Kidney (tissue), 14 donors: Measurements from ENCODE around the gene EDEM3. TPM values are rescaled to one million over a fixed set of nuclear protein-coding genes. Genes with fewer than 3 reads are reported as not detected.

Experiments
- DNase-seq, 5 donors: peaks; one replicate each; pipeline ENCODE4 v3.0.0-alpha.2; 2013 to 2020
- FAIRE-seq: peaks from 2 replicates; lab custom pipeline; 2012; peaks lifted over from hg19 to GRCh38; lab: Jason Lieb, UNC
- H3K27ac ChIP-seq, 2 donors: one replicate each; pipeline ENCODE4 v1.7.0; 2013; ENCODE audit warnings: low read depth in 2 of 2, low read length in 2 of 2, inconsistent platforms in 1 of 2
- H3K27me3 ChIP-seq: one replicate; pipeline ENCODE4 v1.7.1; 2013; ENCODE audit warnings: low read length, inconsistent platforms; ENCODE audit not compliant: control insufficient read depth, insufficient read depth
- H3K36me3 ChIP-seq, 3 donors: one replicate each; pipeline versions ENCODE4 v1.7.0 to v1.7.1; 2013; ENCODE audit warnings: low read length in 3 of 3, control low read depth in 1 of 3, inconsistent platforms in 1 of 3; ENCODE audit not compliant: insufficient read depth in 3 of 3, control insufficient read depth in 2 of 3
- H3K4me1 ChIP-seq, 3 donors: one replicate each; pipeline versions ENCODE4 v1.7.0 to v1.7.1; 2013; ENCODE audit warnings: low read length in 3 of 3, inconsistent platforms in 1 of 3, low read depth in 1 of 3; ENCODE audit not compliant: control insufficient read depth in 2 of 3, insufficient read depth in 2 of 3
- H3K4me3 ChIP-seq, 3 donors: one replicate each; pipeline versions ENCODE4 v1.7.0 to v1.8.1; 2013; ENCODE audit warnings: low read length in 3 of 3, control low read depth in 1 of 3, inconsistent platforms in 1 of 3
- H3K9ac ChIP-seq, 3 donors: one replicate each; pipeline versions ENCODE4 v1.7.0 to v1.7.1; 2013; ENCODE audit warnings: low read length in 3 of 3, control low read depth in 1 of 3, inconsistent platforms in 1 of 3
- H3K9me3 ChIP-seq, 3 donors: one replicate each; pipeline versions ENCODE4 v1.7.0 to v1.7.1; 2013; ENCODE audit warnings: low read length in 3 of 3, control low read depth in 1 of 3, inconsistent platforms in 1 of 3; ENCODE audit not compliant: control insufficient read depth in 2 of 3, insufficient read depth in 1 of 3
- intact Hi-C: fragments of 100-400 bp; cut with DNase I; formaldehyde crosslinking; loops from one replicate; pipeline ENCODE4 v1.11.1; 2022
- polyA plus RNA-seq: library from polyadenylated mRNA; stranded (reverse); fragments of 350-450 nt; fragmentation: Illumina TruSeq; extraction: RNeasy Lipid Tissue Mini Kit (QIAGEN cat#74804); gene quantifications from one replicate; pipeline ENCODE4 v1.2.3, GENCODE V29; 2014; ENCODE audit warnings: low read depth, low replicate concordance; ENCODE audit not compliant: insufficient read depth
- total RNA-seq: library from RNA; stranded (reverse); fragmentation: NEBNext Ultra II Directional; extraction: Animal tissue kit (Norgen Biotek cat#: 25700); gene quantifications from one replicate; pipeline ENCODE4 v1.2.1, GENCODE V29; 2021
- TF ChIP-seq, protein P1 (sequence below): IDR thresholded peaks from 3 replicates; pipeline ENCODE4 v1.5.1; 2012; ENCODE audit warnings: mild to moderate bottlenecking, moderate library complexity, borderline replicate concordance; ENCODE audit not compliant: insufficient read depth; ENCODE audit errors: extremely low read depth
- donor health status: control.
- donor health status: control.
- donor health status: control.
- donor health status: control.
- donor health status: control.
- donor health status: DM: yes; HTN: yes; CAD: no.
- donor health status: Normal renal cell carcinoma (clear cell type).

EDEM3 gene
- total and polyA plus RNA-seq, 2 donors from 2014 or later: 9.1 to 31.7 TPM

- no peaks in the 10 kb centered on the region for H3K27me3 ChIP-seq
- DNase-seq: no peak
- H3K9me3 ChIP-seq: no peaks in the 10 kb centered on the region
- H3K4me3 ChIP-seq: no peak overlapping the region
- no peak overlapping the region for H3K9ac ChIP-seq
- H3K4me1 ChIP-seq: peaks cover 0 to 12% (median 3%) of the 10 kb centered on the region in 3 donors
- H3K27ac ChIP-seq: no peak overlapping the region
- no peak for FAIRE-seq
- no peaks in the 10 kb centered on the region for H3K36me3 ChIP-seq
- TF ChIP-seq, protein P1, sequence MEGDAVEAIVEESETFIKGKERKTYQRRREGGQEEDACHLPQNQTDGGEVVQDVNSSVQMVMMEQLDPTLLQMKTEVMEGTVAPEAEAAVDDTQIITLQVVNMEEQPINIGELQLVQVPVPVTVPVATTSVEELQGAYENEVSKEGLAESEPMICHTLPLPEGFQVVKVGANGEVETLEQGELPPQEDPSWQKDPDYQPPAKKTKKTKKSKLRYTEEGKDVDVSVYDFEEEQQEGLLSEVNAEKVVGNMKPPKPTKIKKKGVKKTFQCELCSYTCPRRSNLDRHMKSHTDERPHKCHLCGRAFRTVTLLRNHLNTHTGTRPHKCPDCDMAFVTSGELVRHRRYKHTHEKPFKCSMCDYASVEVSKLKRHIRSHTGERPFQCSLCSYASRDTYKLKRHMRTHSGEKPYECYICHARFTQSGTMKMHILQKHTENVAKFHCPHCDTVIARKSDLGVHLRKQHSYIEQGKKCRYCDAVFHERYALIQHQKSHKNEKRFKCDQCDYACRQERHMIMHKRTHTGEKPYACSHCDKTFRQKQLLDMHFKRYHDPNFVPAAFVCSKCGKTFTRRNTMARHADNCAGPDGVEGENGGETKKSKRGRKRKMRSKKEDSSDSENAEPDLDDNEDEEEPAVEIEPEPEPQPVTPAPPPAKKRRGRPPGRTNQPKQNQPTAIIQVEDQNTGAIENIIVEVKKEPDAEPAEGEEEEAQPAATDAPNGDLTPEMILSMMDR: no peak
- intact Hi-C loops: no loop called here
Observed at GRCh38 chr1:184790642-184791549, 36.2 kb upstream of the EDEM3 start.

GRCh38 chr1:184789884-184790283 is 35.2 kb upstream of the EDEM3 start:
- no peaks in the 10 kb centered on the region for H3K27me3 ChIP-seq
- intact Hi-C loops: no loop called here
- no peaks in the 10 kb centered on the region for H3K9me3 ChIP-seq
- FAIRE-seq: no peak
- H3K9ac ChIP-seq: no peak overlapping the region
- H3K4me3 ChIP-seq: no peak overlapping the region
- DNase-seq: no peak
- TF ChIP-seq, protein P1: no peak
- no peaks in the 10 kb centered on the region for H3K36me3 ChIP-seq
- H3K4me1 ChIP-seq: peaks cover 0 to 12% (median 3%) of the 10 kb centered on the region in 3 donors
- no peak overlapping the region for H3K27ac ChIP-seq

DNA sequence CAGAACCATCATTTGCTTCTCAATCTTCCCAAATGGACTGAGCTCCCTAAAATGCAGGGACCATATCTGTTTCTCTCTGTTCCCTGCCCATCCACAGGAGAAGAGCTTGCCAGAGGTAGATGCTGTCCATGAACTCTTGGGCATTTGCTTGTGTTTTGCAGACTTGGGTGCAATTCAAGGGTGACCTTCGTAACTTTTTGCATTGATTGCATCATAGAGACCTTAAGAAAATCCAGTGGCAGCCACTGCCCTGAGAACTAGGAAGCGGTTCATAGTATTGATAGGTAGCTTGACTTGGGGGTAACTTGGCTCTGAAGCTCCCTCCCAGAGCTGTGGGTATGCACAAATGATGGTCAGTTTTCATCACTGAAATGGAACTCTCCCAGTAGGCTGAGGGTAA is 34.3 kb upstream of the EDEM3 start:
- intact Hi-C loops: no loop called here
- H3K27me3 ChIP-seq: no peaks in the 10 kb centered on the region
- no peak overlapping the region for H3K4me3 ChIP-seq
- H3K27ac ChIP-seq: no peak overlapping the region
- DNase-seq (no peak), FAIRE-seq (no peak)
- H3K9ac ChIP-seq: no peak overlapping the region
- H3K9me3 ChIP-seq: no peaks in the 10 kb centered on the region
- TF ChIP-seq, protein P1: no peak
- H3K36me3 ChIP-seq: no peaks in the 10 kb centered on the region
- H3K4me1 ChIP-seq: peaks cover 0 to 12% (median 3%) of the 10 kb centered on the region in 3 donors
